ENCODE results near the gene PLCH1. TPM values are rescaled to one million over a fixed set of nuclear protein-coding genes. Genes with fewer than 3 reads are reported as not detected.

Gene PLCH1
- total and polyA plus RNA-seq, 2 of the 8 experiments (the other 6 are each of a cell fraction or from before 2014, with no cell fraction given), result 5.8 to 17.2 TPM

GRCh38 chr3:155347901-155348300 is 397.0 kb downstream of the PLCH1 start (continued):
- TF ChIP-seq TEAD4 (IDR thresholded peaks at IDR 0.05; ENCODE audit: low read depth, low read length), result no peak
- TF ChIP-seq FOSL1 (IDR thresholded peaks at IDR 0.05; ENCODE audit: insufficient read depth, low read depth, low read length), result no peak

Data from H1 (cell line).